Testis (tissue), 3 donors: ENCODE measurements around the gene ELF1. TPM values are rescaled to one million over a fixed set of nuclear protein-coding genes. Genes with fewer than 3 reads are reported as not detected.

ENCODE experiments used
- DNase-seq: peaks from one replicate; pipeline ENCODE4 v3.0.0-alpha.2; 2019
- H3K27ac ChIP-seq, 2 donors: fragments of 200-600 bp; sonication (generic); one replicate each; pipeline ENCODE4 v1.5.1; 2019
- H3K27me3 ChIP-seq: fragments of 200-600 bp; sonication (generic); one replicate; pipeline ENCODE4 v1.5.1; 2019
- H3K36me3 ChIP-seq: fragments of 200-600 bp; sonication (generic); one replicate; pipeline ENCODE4 v1.5.1; 2017; ENCODE audit warnings: low read depth; ENCODE audit errors: missing control alignments
- H3K4me1 ChIP-seq: fragments of 200-600 bp; sonication (generic); one replicate; pipeline ENCODE4 v1.5.1; 2019
- H3K4me3 ChIP-seq, 2 donors: fragments of 200-600 bp; sonication (generic); one replicate each; pipeline ENCODE4 v1.5.1; 2017 to 2019
- H3K9me3 ChIP-seq: fragments of 200-600 bp; sonication (generic); one replicate; pipeline ENCODE4 v1.5.1; 2017
- POLR2A ChIP-seq: fragments of 450-650 bp; IDR thresholded peaks from one replicate; pipeline ENCODE4 v1.6.1; 2017; ENCODE audit warnings: antibody characterized with exemption, mild to moderate bottlenecking, moderate library complexity
- WGBS, 2 donors: methylation state at CpG; one replicate each; pipeline ENCODE4 v1.1.5; 2018; 5-methylcytosine and 5-hydroxymethylcytosine counted together
- intact Hi-C: fragments of 100-400 bp; cut with DNase I; formaldehyde crosslinking; loops from one replicate; pipeline ENCODE4 v1.15.1; 2023; ENCODE audit warnings: low total_unique reads
- polyA plus RNA-seq: library from polyadenylated mRNA; stranded (reverse); fragments of 350-450 nt; fragmentation: Illumina TruSeq; extraction: RNeasy Lipid Tissue Mini Kit (QIAGEN cat#74804); gene quantifications from one replicate; pipeline ENCODE4 v1.2.3, GENCODE V29; 2014; ENCODE audit warnings: low read depth, low replicate concordance; ENCODE audit not compliant: insufficient read depth
- total RNA-seq, 2 donors: library from RNA; depleted of rRNA; stranded (reverse); fragments of >200 nt; gene quantifications; one replicate each; pipeline ENCODE4 v1.2.3, GENCODE V29; 2016
- TF ChIP-seq, protein P1 (sequence below), 3 experiments: fragments of 450-650 bp in 2 of 3; fragments of 200-600 bp in 1 of 3; sonication (generic) in 1 of 3; IDR thresholded peaks; one replicate each; pipeline ENCODE4 v1.5.1; 2016 to 2019; ENCODE audit warnings: antibody characterized with exemption in 3 of 3, mild to moderate bottlenecking in 2 of 3, moderate library complexity in 1 of 3

The ELF1 gene
- total and polyA plus RNA-seq, 3 donors from 2014 or later: 32.8 to 67.5 (median 54.8) TPM

DNA sequence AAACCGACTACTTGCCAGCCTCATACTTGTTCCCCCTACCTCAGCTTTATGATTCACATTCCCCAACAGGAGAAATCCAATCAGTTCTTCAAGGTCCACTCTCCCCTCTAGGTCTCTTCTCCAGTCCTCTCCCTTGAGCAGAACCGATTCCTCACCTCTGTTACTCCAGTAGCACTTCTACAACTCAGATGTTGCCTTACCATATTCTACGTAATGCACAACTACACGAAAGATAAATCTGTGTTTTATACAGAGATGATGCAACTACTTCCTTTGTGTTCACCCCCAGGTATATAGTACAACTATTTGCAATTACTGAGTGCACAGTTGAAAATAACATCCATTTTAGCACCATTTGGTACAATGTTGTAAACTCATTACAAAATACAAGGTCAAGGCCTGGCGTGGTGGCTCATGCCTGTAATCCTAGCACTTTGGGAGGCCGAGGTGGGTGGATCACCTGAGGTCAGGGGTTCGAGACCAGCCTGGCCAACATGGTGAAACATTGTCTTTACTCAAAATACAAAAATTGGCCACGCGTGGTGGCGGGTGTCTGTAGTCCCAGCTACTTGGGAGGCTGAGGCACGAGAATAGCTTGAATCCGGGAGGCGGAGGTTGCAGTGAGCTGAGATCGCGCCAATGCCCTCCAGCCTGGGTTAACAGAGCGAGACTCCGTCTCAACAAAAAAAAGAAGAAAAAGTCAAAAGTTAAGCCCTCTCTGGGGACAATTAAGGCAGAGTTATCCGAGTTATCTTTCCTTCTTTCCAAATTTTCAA is 39.4 kb upstream of the ELF1 start:
- WGBS, 2 donors: 43 to 53% methylated on average over 18 of the region's 18 CpGs
- no peak for TF ChIP-seq POLR2A
- Histone ChIP-seq H3K27ac (peak overlapping the region; percentile 97 to 99), H3K9me3 (no peaks in the 10 kb centered on the region), H3K4me3 (peak overlapping the region in 1 of 2 donors; percentile 95), H3K4me1 (peaks cover 34% of the 10 kb centered on the region), H3K27me3 (no peaks in the 10 kb centered on the region), H3K36me3 (no peaks in the 10 kb centered on the region)
- intact Hi-C loops: no loop called here
- no peak for DNase-seq

DNA sequence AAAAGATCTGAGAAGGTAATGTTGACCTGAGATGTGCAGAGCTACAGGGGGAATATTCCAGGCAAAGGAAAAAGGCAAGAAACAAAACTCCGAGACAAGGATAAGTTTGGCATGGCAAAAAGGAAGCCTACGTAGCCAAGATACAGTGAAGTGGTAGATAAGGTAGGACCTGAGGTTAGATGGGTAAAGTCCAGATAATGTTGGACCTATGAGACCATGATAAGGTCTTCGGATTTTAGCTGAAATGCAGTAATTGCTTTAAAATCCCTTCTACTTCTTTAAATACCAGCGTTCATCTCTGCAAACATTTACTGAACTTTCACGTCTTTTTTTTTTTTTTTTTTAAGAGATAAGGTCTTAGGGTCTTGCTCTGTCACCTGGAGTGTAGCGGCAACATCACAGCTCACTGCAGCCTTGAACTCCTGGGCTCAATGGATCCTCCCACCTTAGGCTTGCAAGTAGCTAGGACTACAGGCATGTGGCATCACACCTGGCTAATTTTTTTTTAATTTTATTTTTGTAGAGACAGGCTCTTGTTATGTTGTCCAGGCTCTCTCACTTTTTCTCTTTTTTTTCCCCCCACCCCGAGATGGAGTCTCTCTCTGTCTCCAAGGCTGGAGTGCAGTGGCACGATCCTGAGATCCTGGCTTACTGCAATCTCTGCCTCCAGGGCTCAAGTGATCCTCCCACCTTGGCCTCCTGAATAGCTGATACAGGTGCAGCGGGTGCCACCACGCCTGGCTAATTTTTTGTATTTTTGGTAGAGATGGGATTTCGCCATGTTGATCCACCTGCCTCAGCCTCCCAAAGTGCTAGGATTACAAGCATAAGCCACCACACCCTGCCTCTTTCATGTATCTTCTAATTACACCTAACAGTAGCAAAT is 38.0 kb upstream of the ELF1 start:
- H3K4me1 ChIP-seq: peaks cover 33% of the 10 kb centered on the region
- WGBS, 2 donors: 68 to 69% methylated on average over 11 of the region's 11 CpGs

DNA sequence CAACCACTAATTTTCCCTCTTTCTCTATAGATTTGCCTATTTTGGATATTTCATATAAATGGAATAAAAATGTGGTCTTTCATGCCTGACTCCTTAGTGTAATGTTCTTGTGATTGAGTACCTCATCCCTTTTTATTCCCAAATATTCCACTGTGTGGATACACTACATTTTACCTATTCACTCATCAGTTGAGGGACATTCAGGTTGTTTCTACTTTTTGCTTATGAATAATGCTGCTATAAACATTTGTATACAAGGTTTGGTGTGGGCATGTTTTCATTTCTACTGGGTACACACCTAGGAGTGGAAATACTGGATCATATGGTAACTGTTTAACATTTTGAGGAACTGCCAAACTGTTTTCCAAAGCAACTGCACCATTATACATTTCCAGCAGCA is 37.1 kb upstream of the ELF1 start:
- H3K4me1 ChIP-seq: peaks cover 33% of the 10 kb centered on the region
- H3K27me3 ChIP-seq: no peaks in the 10 kb centered on the region
- H3K36me3 ChIP-seq: no peaks in the 10 kb centered on the region

More for the DNA sequence above, 38.0 kb upstream of the ELF1 start:
- no peak overlapping the region for H3K27ac ChIP-seq
- H3K9me3 ChIP-seq: no peaks in the 10 kb centered on the region
- TF ChIP-seq, protein P1, sequence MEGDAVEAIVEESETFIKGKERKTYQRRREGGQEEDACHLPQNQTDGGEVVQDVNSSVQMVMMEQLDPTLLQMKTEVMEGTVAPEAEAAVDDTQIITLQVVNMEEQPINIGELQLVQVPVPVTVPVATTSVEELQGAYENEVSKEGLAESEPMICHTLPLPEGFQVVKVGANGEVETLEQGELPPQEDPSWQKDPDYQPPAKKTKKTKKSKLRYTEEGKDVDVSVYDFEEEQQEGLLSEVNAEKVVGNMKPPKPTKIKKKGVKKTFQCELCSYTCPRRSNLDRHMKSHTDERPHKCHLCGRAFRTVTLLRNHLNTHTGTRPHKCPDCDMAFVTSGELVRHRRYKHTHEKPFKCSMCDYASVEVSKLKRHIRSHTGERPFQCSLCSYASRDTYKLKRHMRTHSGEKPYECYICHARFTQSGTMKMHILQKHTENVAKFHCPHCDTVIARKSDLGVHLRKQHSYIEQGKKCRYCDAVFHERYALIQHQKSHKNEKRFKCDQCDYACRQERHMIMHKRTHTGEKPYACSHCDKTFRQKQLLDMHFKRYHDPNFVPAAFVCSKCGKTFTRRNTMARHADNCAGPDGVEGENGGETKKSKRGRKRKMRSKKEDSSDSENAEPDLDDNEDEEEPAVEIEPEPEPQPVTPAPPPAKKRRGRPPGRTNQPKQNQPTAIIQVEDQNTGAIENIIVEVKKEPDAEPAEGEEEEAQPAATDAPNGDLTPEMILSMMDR (IDR thresholded peaks at IDR 0.05): no peak
- no peak for TF ChIP-seq POLR2A
- no peaks in the 10 kb centered on the region for H3K27me3 ChIP-seq
- H3K36me3 ChIP-seq: no peaks in the 10 kb centered on the region
- intact Hi-C loops: no loop called here
- DNase-seq: no peak
- no peak overlapping the region for H3K4me3 ChIP-seq

DNA sequence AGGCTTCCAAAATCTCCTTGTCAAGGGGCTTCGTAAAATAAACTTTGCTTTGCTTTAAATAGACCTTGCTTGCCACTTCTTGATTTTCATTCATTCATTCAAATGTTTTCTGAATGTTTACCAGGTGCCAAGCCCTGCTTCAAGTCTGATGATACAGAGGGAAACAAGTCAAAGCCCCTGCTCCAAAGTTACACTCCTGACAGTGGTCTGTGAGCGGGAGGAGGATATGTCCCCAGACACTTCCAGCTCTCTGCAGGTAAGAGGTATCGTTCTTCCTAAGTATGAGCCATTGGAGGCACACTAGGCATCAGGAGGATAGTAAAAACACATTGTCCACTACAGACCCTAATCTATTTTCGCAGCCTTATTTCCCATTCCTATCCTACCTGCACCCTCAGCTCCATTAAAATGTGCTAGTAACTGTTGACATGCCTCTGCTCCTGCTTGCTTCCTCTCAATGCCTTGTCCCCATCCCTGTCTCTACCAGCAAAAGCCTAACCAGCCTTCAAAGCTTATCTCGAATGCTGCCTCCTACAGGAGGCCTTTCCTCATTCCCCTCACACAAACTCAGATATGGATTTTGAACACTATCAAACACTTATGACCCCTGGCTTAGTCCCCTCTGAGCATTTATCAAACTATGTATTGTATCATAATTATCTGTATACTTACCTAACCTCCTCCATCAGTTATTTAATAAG is 36.0 kb upstream of the ELF1 start:
- no peak for TF ChIP-seq POLR2A
- TF ChIP-seq, protein P1 (IDR thresholded peaks at IDR 0.05): peak in 1 of 3 experiments; percentile 17
- H3K9me3 ChIP-seq: no peaks in the 10 kb centered on the region
- WGBS, 2 donors: 85 to 87% methylated on average over 5 of the region's 5 CpGs
- no peaks in the 10 kb centered on the region for H3K36me3 ChIP-seq
- intact Hi-C loops: no loop called here
- H3K4me3 ChIP-seq: no peak overlapping the region
- no peak for DNase-seq
- no peak overlapping the region for H3K27ac ChIP-seq
- peaks cover 33% of the 10 kb centered on the region for H3K4me1 ChIP-seq
- no peaks in the 10 kb centered on the region for H3K27me3 ChIP-seq

More for the DNA sequence above, 37.1 kb upstream of the ELF1 start:
- no peak for TF ChIP-seq POLR2A
- TF ChIP-seq, protein P1 (IDR thresholded peaks at IDR 0.05): no peak
- H3K9me3 ChIP-seq: no peaks in the 10 kb centered on the region
- no peak overlapping the region for H3K4me3 ChIP-seq
- no peak for DNase-seq
- no peak overlapping the region for H3K27ac ChIP-seq
- intact Hi-C loops: no loop called here
